H9 (cell line): ENCODE results near the gene SATB2. TPM values are rescaled to one million over a fixed set of nuclear protein-coding genes. Genes with fewer than 3 reads are reported as not detected.

Source experiments
- DNase-seq: peaks from one replicate; pipeline ENCODE4 v3.0.0-alpha.2; 2017
- H2AFZ ChIP-seq: one replicate; pipeline ENCODE4 v1.6.1; 2013; ENCODE audit warnings: mild to moderate bottlenecking, low read length, control low read depth, moderate library complexity
- H2AK5ac ChIP-seq: 2 replicates; pipeline ENCODE4 v1.6.1; 2013; ENCODE audit warnings: low read length, control low read depth, mixed read lengths; ENCODE audit not compliant: insufficient read length
- H2BK120ac ChIP-seq: one replicate; pipeline ENCODE4 v1.6.1; 2013; ENCODE audit warnings: low read depth, mild to moderate bottlenecking, low read length, control low read depth, inconsistent platforms; ENCODE audit not compliant: poor library complexity, severe bottlenecking
- H2BK12ac ChIP-seq: 2 replicates; pipeline ENCODE4 v1.6.1; 2013; ENCODE audit warnings: low read length, control low read depth, mixed read lengths, low read depth; ENCODE audit not compliant: insufficient read length
- H2BK15ac ChIP-seq: 2 replicates; pipeline ENCODE4 v1.6.1; 2013; ENCODE audit warnings: low read depth, low read length, control low read depth
- H2BK20ac ChIP-seq: one replicate; pipeline ENCODE4 v1.6.1; 2013; ENCODE audit warnings: low read depth, mild to moderate bottlenecking, low read length, control low read depth, inconsistent platforms; ENCODE audit not compliant: poor library complexity, severe bottlenecking
- H2BK5ac ChIP-seq: 2 replicates; pipeline ENCODE4 v1.6.1; 2013; ENCODE audit warnings: low read length, control low read depth, mixed read lengths; ENCODE audit not compliant: insufficient read length
- H3K14ac ChIP-seq: 2 replicates; pipeline ENCODE4 v1.6.1; 2013; ENCODE audit warnings: low read length, control low read depth; ENCODE audit not compliant: insufficient read depth
- H3K18ac ChIP-seq: 2 replicates; pipeline ENCODE4 v1.6.1; 2013; ENCODE audit warnings: low read depth, mild to moderate bottlenecking, mixed read lengths, low read length, control low read depth; ENCODE audit not compliant: insufficient read length
- H3K23ac ChIP-seq: 2 replicates; pipeline ENCODE4 v1.6.1; 2013; ENCODE audit warnings: low read length, control low read depth, mixed read lengths, low read depth; ENCODE audit not compliant: insufficient read length
- H3K23me2 ChIP-seq: 2 replicates; pipeline ENCODE4 v1.6.1; 2013; ENCODE audit warnings: low read depth, mild to moderate bottlenecking, mixed read lengths, low read length, control low read depth; ENCODE audit not compliant: insufficient read length, poor library complexity, severe bottlenecking
- H3K27ac ChIP-seq: 2 replicates; pipeline ENCODE4 v1.5.1; 2013; ENCODE audit warnings: low read length, control low read depth, mixed read lengths, low read depth; ENCODE audit not compliant: insufficient read length
- H3K27me3 ChIP-seq: 2 replicates; pipeline ENCODE4 v1.6.1; 2013; ENCODE audit warnings: low read length, control low read depth, inconsistent platforms; ENCODE audit not compliant: insufficient read depth
- H3K4ac ChIP-seq: 2 replicates; pipeline ENCODE4 v1.6.1; 2013; ENCODE audit warnings: low read depth, mild to moderate bottlenecking, control low read depth, inconsistent platforms, low read length, moderate library complexity
- H3K4me1 ChIP-seq: 2 replicates; pipeline ENCODE4 v1.6.1; 2013; ENCODE audit warnings: low read length, control low read depth, inconsistent platforms; ENCODE audit not compliant: insufficient read depth
- H3K4me2 ChIP-seq: 2 replicates; pipeline ENCODE4 v1.6.1; 2013; ENCODE audit warnings: low read length, control low read depth, mixed read lengths; ENCODE audit not compliant: insufficient read length, insufficient read depth
- H3K56ac ChIP-seq: 2 replicates; pipeline ENCODE4 v1.6.1; 2013; ENCODE audit warnings: low read depth, mild to moderate bottlenecking, mixed read lengths, low read length, control low read depth; ENCODE audit not compliant: insufficient read length
- H3K79me1 ChIP-seq: 2 replicates; pipeline ENCODE4 v1.6.1; 2013; ENCODE audit warnings: low read depth, mild to moderate bottlenecking, moderate library complexity, low read length, control low read depth, inconsistent platforms; ENCODE audit not compliant: insufficient read depth, poor library complexity, severe bottlenecking
- H3K79me2 ChIP-seq: 2 replicates; pipeline ENCODE4 v1.6.1; 2013; ENCODE audit warnings: low read length, control low read depth, inconsistent platforms; ENCODE audit not compliant: insufficient read depth
- H3K9ac ChIP-seq: 2 replicates; pipeline ENCODE4 v1.6.1; 2013; ENCODE audit warnings: low read length, control low read depth, mixed read lengths; ENCODE audit not compliant: insufficient read length; ENCODE audit errors: extremely low read depth
- H3K9me3 ChIP-seq: one replicate; pipeline ENCODE4 v1.6.1; 2013; ENCODE audit warnings: low read depth, low read length, inconsistent platforms; ENCODE audit not compliant: control insufficient read depth
- H3T11ph ChIP-seq: one replicate; pipeline ENCODE4 v1.6.1; 2013; ENCODE audit warnings: mild to moderate bottlenecking, low read length, control low read depth, inconsistent platforms
- H4K20me1 ChIP-seq: one replicate; pipeline ENCODE4 v1.6.1; 2013; ENCODE audit not compliant: control insufficient read depth, insufficient read length, insufficient read depth
- H4K5ac ChIP-seq: 2 replicates; pipeline ENCODE4 v1.6.1; 2013; ENCODE audit warnings: low read depth, mild to moderate bottlenecking, mixed read lengths, low read length, control low read depth; ENCODE audit not compliant: insufficient read length
- H4K8ac ChIP-seq: replicated peaks from 2 replicates; pipeline ENCODE4 v1.6.1; 2013; ENCODE audit warnings: low read length, control low read depth, mixed read lengths, low read depth; ENCODE audit not compliant: insufficient read length
- H4K91ac ChIP-seq: 2 replicates; pipeline ENCODE4 v1.6.1; 2013; ENCODE audit warnings: low read depth, mild to moderate bottlenecking, moderate library complexity, mixed read lengths, low read length, control low read depth; ENCODE audit not compliant: insufficient read length
- H3K27ac Mint-ChIP-seq, 3 experiments: 2 replicates in 2 of 3; 3 replicates in 1 of 3; pipeline ENCODE4 v1.8.0; 2020 to 2021; ENCODE audit warnings: mixed read lengths in 3 of 3, mild to moderate bottlenecking in 1 of 3, moderate library complexity in 1 of 3
- H3K27me3 Mint-ChIP-seq: 2 replicates; pipeline ENCODE4 v1.8.0; 2021; ENCODE audit warnings: low read depth, mild to moderate bottlenecking, moderate library complexity, mixed read lengths
- H3K36me3 Mint-ChIP-seq, 3 experiments: 2 replicates in 2 of 3; 3 replicates in 1 of 3; pipeline ENCODE4 v1.8.0; 2020 to 2021; ENCODE audit warnings: low read depth in 3 of 3, mixed read lengths in 3 of 3; ENCODE audit not compliant: insufficient read depth in 1 of 3
- H3K4me1 Mint-ChIP-seq, 2 experiments: 2 replicates each; pipeline ENCODE4 v1.8.0; 2020; ENCODE audit warnings: mixed read lengths in 2 of 2
- H3K4me3 Mint-ChIP-seq, 2 experiments: 2 replicates in 1 of 2; 3 replicates in 1 of 2; pipeline ENCODE4 v1.8.0; 2020 to 2021; ENCODE audit warnings: mild to moderate bottlenecking in 2 of 2, mixed read lengths in 2 of 2, moderate library complexity in 1 of 2
- H3K9me3 Mint-ChIP-seq, 2 experiments: 2 replicates in 1 of 2; 3 replicates in 1 of 2; pipeline ENCODE4 v1.8.0; 2020; ENCODE audit warnings: mild to moderate bottlenecking in 2 of 2, mixed read lengths in 2 of 2, moderate library complexity in 1 of 2
- WGBS: extraction: QIAGEN DNeasy Blood & Tissue Kit; methylation state at CpG from one replicate; pipeline ENCODE4 v1.1.7; 2013; ENCODE audit warnings: missing lambda C conversion rate, low lambda C conversion rate, mixed read lengths; ENCODE audit not compliant: insufficient read length; ENCODE audit errors: extremely low coverage; 5-methylcytosine and 5-hydroxymethylcytosine counted together
- total RNA-seq: library from RNA; stranded (reverse); gene quantifications from 2 replicates; pipeline ENCODE4 v1.2.1, GENCODE V29; 2021
- TF ChIP-seq, protein P1 (sequence below): fragments of 200-600 bp; sonication (generic); conservative IDR thresholded peaks from 3 replicates; pipeline ENCODE4 v1.8.0; 2021; ENCODE audit warnings: antibody characterized with exemption, mild to moderate bottlenecking

Gene SATB2
- total RNA-seq, 1 experiment from 2014 or later = 23.8 TPM

DNA sequence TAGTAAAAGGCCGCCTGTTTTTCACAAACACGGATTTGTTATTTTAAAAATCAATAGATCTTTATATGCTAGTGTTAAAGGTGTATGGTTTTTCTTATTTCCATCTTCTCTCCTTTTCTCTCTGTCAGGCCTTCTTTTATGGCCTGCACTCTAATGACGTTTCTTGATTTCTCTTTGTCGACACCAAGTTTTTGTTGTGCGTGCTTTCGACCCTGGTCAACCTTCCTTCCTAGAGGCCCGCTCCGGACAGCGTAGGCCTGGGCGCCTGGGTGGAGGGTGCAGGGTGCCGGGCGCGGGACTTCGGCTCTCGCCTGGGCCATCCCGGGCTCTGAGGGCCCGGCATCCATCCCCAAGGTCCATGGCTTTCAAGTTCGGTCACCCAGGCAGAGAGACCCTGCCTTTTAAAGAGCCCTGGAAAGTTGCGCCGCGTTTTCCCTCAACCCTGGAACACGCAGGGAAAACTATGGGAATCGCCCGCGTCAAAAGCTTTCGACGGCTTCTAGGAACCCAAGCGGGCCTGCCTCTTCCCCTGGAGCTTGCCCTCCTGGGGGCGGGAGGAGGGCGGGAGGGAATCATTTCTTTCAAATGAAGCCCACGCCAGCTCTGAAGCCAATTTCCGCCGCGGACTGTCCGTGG lies 4.1 kb upstream of the SATB2 start:
- no peak overlapping the region for H4K91ac ChIP-seq
- no peak overlapping the region for H3K56ac ChIP-seq
- H2BK120ac ChIP-seq = no peak overlapping the region
- H2BK20ac ChIP-seq = no peak overlapping the region
- no peak overlapping the region for H2BK12ac ChIP-seq
- no peaks in the 10 kb centered on the region for H3K79me1 ChIP-seq
- H4K8ac ChIP-seq = no peak overlapping the region
- no peak overlapping the region for H4K5ac ChIP-seq
- H3K27ac Mint-ChIP-seq = no peak overlapping the region; a peak in 1 of 7 replicates
- H3K14ac ChIP-seq = no peak overlapping the region
- H3K23ac ChIP-seq = no peak overlapping the region
- H3K4me1 Mint-ChIP-seq = peaks cover 27 to 40% of the 10 kb centered on the region in 2 experiments
- no peak for DNase-seq
- peaks cover 0 to 1% (median 0%) of the 10 kb centered on the region in 3 experiments; a peak in 2 of 7 replicates for H3K36me3 Mint-ChIP-seq
- H3K9me3 ChIP-seq = no peaks in the 10 kb centered on the region
- TF ChIP-seq, protein P1, sequence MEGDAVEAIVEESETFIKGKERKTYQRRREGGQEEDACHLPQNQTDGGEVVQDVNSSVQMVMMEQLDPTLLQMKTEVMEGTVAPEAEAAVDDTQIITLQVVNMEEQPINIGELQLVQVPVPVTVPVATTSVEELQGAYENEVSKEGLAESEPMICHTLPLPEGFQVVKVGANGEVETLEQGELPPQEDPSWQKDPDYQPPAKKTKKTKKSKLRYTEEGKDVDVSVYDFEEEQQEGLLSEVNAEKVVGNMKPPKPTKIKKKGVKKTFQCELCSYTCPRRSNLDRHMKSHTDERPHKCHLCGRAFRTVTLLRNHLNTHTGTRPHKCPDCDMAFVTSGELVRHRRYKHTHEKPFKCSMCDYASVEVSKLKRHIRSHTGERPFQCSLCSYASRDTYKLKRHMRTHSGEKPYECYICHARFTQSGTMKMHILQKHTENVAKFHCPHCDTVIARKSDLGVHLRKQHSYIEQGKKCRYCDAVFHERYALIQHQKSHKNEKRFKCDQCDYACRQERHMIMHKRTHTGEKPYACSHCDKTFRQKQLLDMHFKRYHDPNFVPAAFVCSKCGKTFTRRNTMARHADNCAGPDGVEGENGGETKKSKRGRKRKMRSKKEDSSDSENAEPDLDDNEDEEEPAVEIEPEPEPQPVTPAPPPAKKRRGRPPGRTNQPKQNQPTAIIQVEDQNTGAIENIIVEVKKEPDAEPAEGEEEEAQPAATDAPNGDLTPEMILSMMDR = no peak
- H2BK15ac ChIP-seq = no peak overlapping the region
- peaks cover 38% of the 10 kb centered on the region for H3K23me2 ChIP-seq
- peak overlapping the region; percentile 63 to 86 for H3K4me3 Mint-ChIP-seq
- no peak overlapping the region for H2AK5ac ChIP-seq
- peaks cover 79% of the 10 kb centered on the region for H3K27me3 Mint-ChIP-seq
- peak overlapping the region; percentile 88 for H3K4me2 ChIP-seq
- peaks cover 0 to 2% of the 10 kb centered on the region in 2 experiments; a peak in 2 of 5 replicates for H3K9me3 Mint-ChIP-seq
- H4K20me1 ChIP-seq = no peaks in the 10 kb centered on the region
- WGBS = no CpG with 5 or more reads among the region's 35 CpGs
- H3K79me2 ChIP-seq = no peaks in the 10 kb centered on the region
- H3K9ac ChIP-seq = no peak overlapping the region
- peaks cover 43% of the 10 kb centered on the region for H3K27me3 ChIP-seq
- no peak overlapping the region for H3K18ac ChIP-seq
- H2AFZ ChIP-seq = no peak overlapping the region
- no peak overlapping the region for H3K4ac ChIP-seq
- H2BK5ac ChIP-seq = no peak overlapping the region
- H3K4me1 ChIP-seq = peaks cover 2% of the 10 kb centered on the region; the same call in 1 of the 2 replicates
- H3T11ph ChIP-seq = no peak overlapping the region
- H3K27ac ChIP-seq = no peak overlapping the region
